ENCODE results near the gene SARDH. TPM values are rescaled to one million over a fixed set of nuclear protein-coding genes. Genes with fewer than 3 reads are reported as not detected.

The SARDH gene
- total RNA-seq, 1 donor from 2014 or later: 1.3 TPM

- TF ChIP-seq, protein P1, sequence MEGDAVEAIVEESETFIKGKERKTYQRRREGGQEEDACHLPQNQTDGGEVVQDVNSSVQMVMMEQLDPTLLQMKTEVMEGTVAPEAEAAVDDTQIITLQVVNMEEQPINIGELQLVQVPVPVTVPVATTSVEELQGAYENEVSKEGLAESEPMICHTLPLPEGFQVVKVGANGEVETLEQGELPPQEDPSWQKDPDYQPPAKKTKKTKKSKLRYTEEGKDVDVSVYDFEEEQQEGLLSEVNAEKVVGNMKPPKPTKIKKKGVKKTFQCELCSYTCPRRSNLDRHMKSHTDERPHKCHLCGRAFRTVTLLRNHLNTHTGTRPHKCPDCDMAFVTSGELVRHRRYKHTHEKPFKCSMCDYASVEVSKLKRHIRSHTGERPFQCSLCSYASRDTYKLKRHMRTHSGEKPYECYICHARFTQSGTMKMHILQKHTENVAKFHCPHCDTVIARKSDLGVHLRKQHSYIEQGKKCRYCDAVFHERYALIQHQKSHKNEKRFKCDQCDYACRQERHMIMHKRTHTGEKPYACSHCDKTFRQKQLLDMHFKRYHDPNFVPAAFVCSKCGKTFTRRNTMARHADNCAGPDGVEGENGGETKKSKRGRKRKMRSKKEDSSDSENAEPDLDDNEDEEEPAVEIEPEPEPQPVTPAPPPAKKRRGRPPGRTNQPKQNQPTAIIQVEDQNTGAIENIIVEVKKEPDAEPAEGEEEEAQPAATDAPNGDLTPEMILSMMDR (IDR thresholded peaks at IDR 0.05): no peak
- H3K36me3 ChIP-seq: peaks cover 13 to 23% of the 10 kb centered on the region in 2 donors
- H3K9me3 ChIP-seq: peaks cover 0 to 6% of the 10 kb centered on the region in 2 donors
- H3K4me3 ChIP-seq: no peak overlapping the region
- H3K27me3 ChIP-seq: no peaks in the 10 kb centered on the region
- no peak overlapping the region for H3K27ac ChIP-seq
- intact Hi-C loops (cut with DNase I): no loop called here
- peak in 1 of 2 donors; percentile 52 for DNase-seq (ENCODE audit: low spot score in 2 of 2)
- H3K4me1 ChIP-seq: no peaks in the 10 kb centered on the region
Observed at GRCh38 chr9:133762488-133763271, 24.5 kb upstream of the SARDH start.

- no peaks in the 10 kb centered on the region for H3K4me1 ChIP-seq
- TF ChIP-seq, protein P1 (IDR thresholded peaks at IDR 0.05): no peak
- H3K27ac ChIP-seq: no peak overlapping the region
- no peak for DNase-seq (ENCODE audit: low spot score in 2 of 2)
- no peaks in the 10 kb centered on the region for H3K9me3 ChIP-seq
- H3K4me3 ChIP-seq: no peak overlapping the region
- intact Hi-C loops (cut with DNase I): no loop called here
- H3K27me3 ChIP-seq: no peaks in the 10 kb centered on the region
- H3K36me3 ChIP-seq: peaks cover 6 to 14% of the 10 kb centered on the region in 2 donors
Observed at GRCh38 chr9:133761641-133762248, 23.6 kb upstream of the SARDH start.

GRCh38 chr9:133760713-133761290 lies 22.6 kb upstream of the SARDH start:
- Histone ChIP-seq H3K4me1 (no peaks in the 10 kb centered on the region), H3K36me3 (peaks cover 6 to 13% of the 10 kb centered on the region in 2 donors), H3K9me3 (no peaks in the 10 kb centered on the region), H3K27me3 (no peaks in the 10 kb centered on the region), H3K4me3 (no peak overlapping the region), H3K27ac (no peak overlapping the region)
- TF ChIP-seq, protein P1 (IDR thresholded peaks at IDR 0.05): no peak
- DNase-seq (ENCODE audit: low spot score in 2 of 2): no peak
- intact Hi-C loops (cut with DNase I): no loop called here

- Histone ChIP-seq H3K27ac (no peak overlapping the region), H3K9me3 (no peaks in the 10 kb centered on the region), H3K4me1 (no peaks in the 10 kb centered on the region), H3K27me3 (no peaks in the 10 kb centered on the region), H3K4me3 (no peak overlapping the region), H3K36me3 (peaks cover 6 to 13% of the 10 kb centered on the region in 2 donors)
- TF ChIP-seq, protein P1 (IDR thresholded peaks at IDR 0.05): no peak
- no peak for DNase-seq (ENCODE audit: low spot score in 2 of 2)
- intact Hi-C loops (cut with DNase I): no loop called here
Observed at GRCh38 chr9:133759946-133760345, 21.8 kb upstream of the SARDH start.

- Histone ChIP-seq H3K9me3 (no peaks in the 10 kb centered on the region), H3K4me3 (no peak overlapping the region), H3K27me3 (no peaks in the 10 kb centered on the region), H3K36me3 (peaks cover 6 to 13% of the 10 kb centered on the region in 2 donors), H3K27ac (no peak overlapping the region), H3K4me1 (no peaks in the 10 kb centered on the region)
- TF ChIP-seq, protein P1 (IDR thresholded peaks at IDR 0.05): no peak
- no peak for DNase-seq (ENCODE audit: low spot score in 2 of 2)
- intact Hi-C loops (cut with DNase I): no loop called here
Observed at GRCh38 chr9:133759146-133759900, 21.2 kb upstream of the SARDH start.

Measured in ascending aorta (tissue), 2 donors.